Heart left ventricle (tissue), 16 donors: Measurements from ENCODE around the gene ETHE1. TPM values are rescaled to one million over a fixed set of nuclear protein-coding genes. Genes with fewer than 3 reads are reported as not detected.

ENCODE experiments used
- ATAC-seq, 4 donors: fragments of 200-7000 bp; cut with Tn5 transposase; one replicate each; pipeline ENCODE4 v1.9.1; 2020 to 2022; ENCODE audit warnings: moderate library complexity in 4 of 4, mild to moderate bottlenecking in 3 of 4, moderate number of reproducible peaks in 1 of 4
- DNase-seq, 5 donors: peaks; one replicate each; pipeline ENCODE4 v3.0.0-alpha.2; 2020
- H3K27ac ChIP-seq, 12 donors: fragments of 200-600 bp; sonication (generic) in 4 of 12; one replicate each; pipeline versions ENCODE4 v1.5.0 to v1.8.0; 2016 to 2022; ENCODE audit warnings: mild to moderate bottlenecking in 2 of 12
- H3K27me3 ChIP-seq, 9 donors: fragments of 200-600 bp; sonication (generic) in 2 of 9; one replicate each; pipeline versions ENCODE4 v1.5.1 to v1.8.0; 2016 to 2022; ENCODE audit warnings: mild to moderate bottlenecking in 3 of 9
- H3K36me3 ChIP-seq, 9 donors: fragments of 200-600 bp; sonication (generic) in 2 of 9; one replicate each; pipeline versions ENCODE4 v1.5.0 to v1.8.0; 2018 to 2022; ENCODE audit warnings: mild to moderate bottlenecking in 2 of 9
- H3K4me1 ChIP-seq, 12 donors: fragments of 200-600 bp; sonication (generic) in 4 of 12; one replicate each; pipeline versions ENCODE4 v1.5.0 to v1.8.0; 2016 to 2022; ENCODE audit warnings: mild to moderate bottlenecking in 3 of 12
- H3K4me3 ChIP-seq, 12 donors: fragments of 200-600 bp; sonication (generic) in 4 of 12; one replicate each; pipeline versions ENCODE4 v1.5.0 to v1.8.0; 2017 to 2022; ENCODE audit warnings: mild to moderate bottlenecking in 9 of 12, moderate library complexity in 4 of 12
- H3K9me3 ChIP-seq, 12 donors: fragments of 200-600 bp; sonication (generic) in 4 of 12; one replicate each; pipeline versions ENCODE4 v1.5.0 to v1.8.0; 2016 to 2022; ENCODE audit warnings: mild to moderate bottlenecking in 1 of 12
- POLR2A ChIP-seq, 2 donors: fragments of 450-650 bp; IDR thresholded peaks; one replicate each; pipeline ENCODE4 v1.6.1; 2017; ENCODE audit warnings: antibody characterized with exemption in 2 of 2, mild to moderate bottlenecking in 2 of 2, moderate library complexity in 2 of 2
- WGBS, 4 donors: extraction: QIAGEN DNeasy Blood & Tissue Kit in 2 of 4; methylation state at CpG; one replicate each; pipeline versions ENCODE4 v1.1.5 to v1.1.7; 2013 to 2018; 5-methylcytosine and 5-hydroxymethylcytosine counted together
- intact Hi-C, 10 donors: fragments of 100-400 bp; cut with DNase I; formaldehyde crosslinking; loops; one replicate each; pipeline versions ENCODE4 v1.11.1 to v1.14.2; 2022
- polyA plus RNA-seq, 2 donors: library from polyadenylated mRNA; stranded (reverse); fragments of 200-250 nt; gene quantifications; one replicate each; pipeline ENCODE4 v1.2.3, GENCODE V29; 2013
- total RNA-seq, 9 donors: library from RNA; depleted of rRNA in 2 of 9; stranded (reverse); fragments of >200 nt in 2 of 9; fragmentation: NEBNext Ultra II Directional in 3 of 9; extraction: Animal tissue kit (Norgen Biotek cat#: 25700) in 3 of 9; gene quantifications; one replicate each; pipeline versions ENCODE4 v1.1.0 to v1.2.4, GENCODE V29; 2016 to 2023
- TF ChIP-seq, protein P1 (sequence below), 12 donors: fragments of 200-600 bp; sonication (generic) in 4 of 12; IDR thresholded peaks; one replicate each; pipeline versions ENCODE4 v1.5.0 to v1.8.0; 2018 to 2022; ENCODE audit warnings: antibody characterized with exemption in 12 of 12, mild to moderate bottlenecking in 5 of 12
- donor health status: ischemic (EF 13 %, LVEDD 7.1; RV severe dilation, severe dysfunction).
- donor health status: healthy with polysubstance abuse.
- donor health status: DM: no; HTN: yes; CAD: no.
- donor health status: DM: no; HTN: no; CAD: no.
- donor health status: ischemic (EF 25% LVEDD 6.9; RV normal size, moderate dysfunction).
- donor health status: ischemic (EF 25% LVEDD 5.7; RV mildly dilated, moderate dysfunction).
- donor health status: healthy.
- donor health status: DM: yes; HTN: yes; CAD: no.
- donor health status: ischemic (EF 35%, LVEDD 5.7; RV mildly dilated, moderate dysfunction).
- donor health status: nonischemic (EF 11% LVEDD 7.7; RV severe dilation, severe dysfunction).
- donor health status: DM: yes; HTN: yes; CAD: no.
- donor health status: PGD.
- donor health status: ischemic (EF 29% LVEDD 5.4; RV normal size, mild dysfunction).
- donor health status: nonischemic (EF 23%, LVEDD 6.1; RV moderate dilation, normal function).

Gene ETHE1
- total and polyA plus RNA-seq, 11 donors = 6.0 to 27.6 (median 14.2) TPM

DNA sequence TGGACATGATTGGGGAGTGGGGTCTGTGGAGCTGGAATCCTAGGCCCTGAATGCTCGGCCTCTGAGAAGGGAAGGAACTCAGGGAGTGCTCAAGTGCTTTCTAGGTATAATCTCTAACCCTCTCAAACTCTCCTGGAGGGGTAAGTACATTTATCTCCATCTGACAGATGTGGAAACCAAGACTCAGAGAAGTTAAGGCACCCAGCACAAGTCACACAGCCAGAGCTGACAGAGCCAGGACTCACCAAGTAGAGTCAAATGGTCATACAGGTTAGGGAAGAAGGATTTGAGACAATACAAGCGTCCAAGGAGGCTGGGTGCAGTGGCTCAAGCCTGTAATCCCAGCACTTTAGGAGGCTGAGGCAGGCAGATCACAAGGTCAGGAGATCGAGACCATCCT, 48.7 kb downstream of the ETHE1 start:
- Histone ChIP-seq H3K27me3 (no peaks in the 10 kb centered on the region), H3K4me3 (no peak overlapping the region), H3K36me3 (peaks cover 0 to 9% (median 0%) of the 10 kb centered on the region in 9 donors), H3K27ac (no peak overlapping the region), H3K4me1 (peaks cover 0 to 19% (median 11%) of the 10 kb centered on the region in 12 donors), H3K9me3 (no peaks in the 10 kb centered on the region)
- 87 to 97% (median 93%) methylated on average over 3 of the region's 3 CpGs for WGBS, 4 donors
- intact Hi-C loops = no loop called here
- no peak for TF ChIP-seq POLR2A (IDR thresholded peaks at IDR 0.05)
- TF ChIP-seq, protein P1, sequence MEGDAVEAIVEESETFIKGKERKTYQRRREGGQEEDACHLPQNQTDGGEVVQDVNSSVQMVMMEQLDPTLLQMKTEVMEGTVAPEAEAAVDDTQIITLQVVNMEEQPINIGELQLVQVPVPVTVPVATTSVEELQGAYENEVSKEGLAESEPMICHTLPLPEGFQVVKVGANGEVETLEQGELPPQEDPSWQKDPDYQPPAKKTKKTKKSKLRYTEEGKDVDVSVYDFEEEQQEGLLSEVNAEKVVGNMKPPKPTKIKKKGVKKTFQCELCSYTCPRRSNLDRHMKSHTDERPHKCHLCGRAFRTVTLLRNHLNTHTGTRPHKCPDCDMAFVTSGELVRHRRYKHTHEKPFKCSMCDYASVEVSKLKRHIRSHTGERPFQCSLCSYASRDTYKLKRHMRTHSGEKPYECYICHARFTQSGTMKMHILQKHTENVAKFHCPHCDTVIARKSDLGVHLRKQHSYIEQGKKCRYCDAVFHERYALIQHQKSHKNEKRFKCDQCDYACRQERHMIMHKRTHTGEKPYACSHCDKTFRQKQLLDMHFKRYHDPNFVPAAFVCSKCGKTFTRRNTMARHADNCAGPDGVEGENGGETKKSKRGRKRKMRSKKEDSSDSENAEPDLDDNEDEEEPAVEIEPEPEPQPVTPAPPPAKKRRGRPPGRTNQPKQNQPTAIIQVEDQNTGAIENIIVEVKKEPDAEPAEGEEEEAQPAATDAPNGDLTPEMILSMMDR (IDR thresholded peaks at IDR 0.05) = no peak
- ATAC-seq (no peak), DNase-seq (no peak)

DNA sequence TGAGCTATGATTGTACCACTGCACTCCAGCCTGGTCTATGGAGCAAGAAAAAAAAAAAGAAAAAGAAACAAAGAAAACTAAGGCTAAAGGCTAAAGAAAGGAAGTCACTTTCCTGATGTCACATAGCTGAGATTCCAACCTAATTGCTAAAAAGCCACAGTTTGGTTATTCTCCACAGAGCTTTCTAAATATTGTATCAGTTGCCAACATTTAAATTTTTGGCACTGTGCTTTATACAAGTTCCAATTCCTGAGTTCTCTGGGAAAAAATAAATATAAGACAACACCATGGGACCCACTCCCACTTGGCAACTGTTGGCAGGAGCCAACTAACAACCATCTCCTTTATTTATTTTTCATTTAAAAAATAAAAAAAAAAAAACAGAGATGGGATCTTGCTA, 50.4 kb downstream of the ETHE1 start:
- ATAC-seq (no peak), DNase-seq (no peak)
- intact Hi-C loops = no loop called here
- Histone ChIP-seq H3K9me3 (no peaks in the 10 kb centered on the region), H3K27ac (peak overlapping the region in 3 of 12 donors; percentile 38 to 86 (median 61)), H3K27me3 (no peaks in the 10 kb centered on the region), H3K4me3 (no peak overlapping the region), H3K4me1 (peaks cover 0 to 19% (median 11%) of the 10 kb centered on the region in 12 donors), H3K36me3 (peaks cover 0 to 9% (median 0%) of the 10 kb centered on the region in 9 donors)
- TF ChIP-seq, protein P1 (IDR thresholded peaks at IDR 0.05) = no peak

DNA sequence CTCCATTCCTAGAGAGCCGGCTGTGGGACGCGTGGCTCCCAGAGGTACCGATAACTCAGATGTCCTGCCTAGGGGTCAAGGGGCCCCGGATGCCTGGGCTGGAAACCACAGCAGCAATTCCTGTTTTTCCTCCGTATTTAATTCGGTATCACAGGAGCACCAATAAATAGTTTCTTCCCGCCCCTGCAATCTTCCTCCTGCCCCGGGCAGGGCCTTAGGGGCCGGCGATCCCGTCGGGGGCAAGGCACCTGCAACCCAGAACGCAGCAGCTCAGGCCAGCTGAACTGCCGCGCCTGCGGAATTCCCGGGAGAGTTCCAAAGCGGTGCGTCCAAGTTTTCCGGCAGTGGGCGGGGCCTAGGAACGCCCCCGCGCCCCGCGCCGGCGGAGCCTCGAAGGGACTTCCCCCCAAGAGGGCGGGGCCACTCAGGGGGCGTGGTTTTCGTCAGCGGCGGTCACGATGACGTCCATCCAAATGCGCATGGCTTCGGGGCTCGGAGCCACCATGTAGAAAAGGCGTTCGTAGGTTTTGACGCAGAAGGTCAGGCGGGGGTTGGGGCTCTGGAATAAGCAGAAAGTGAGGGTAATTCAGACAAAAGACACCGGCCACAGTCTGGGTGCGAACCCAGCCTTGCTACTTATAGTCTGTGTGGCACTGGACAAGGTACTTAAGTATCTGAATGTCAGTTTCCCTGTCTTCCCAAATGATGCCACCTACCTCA, 51.9 kb downstream of the ETHE1 start:
- peak; percentile 95 to 97 (median 96) for DNase-seq
- H3K9me3 ChIP-seq = no peaks in the 10 kb centered on the region
- ATAC-seq = peak; percentile 95 to 98 (median 96)
- H3K27ac ChIP-seq = peak overlapping the region in 11 of 12 donors; percentile 52 to 89 (median 77)
- peaks cover 0 to 19% (median 11%) of the 10 kb centered on the region in 12 donors for H3K4me1 ChIP-seq
- peaks cover 0 to 9% (median 0%) of the 10 kb centered on the region in 9 donors for H3K36me3 ChIP-seq
- no peaks in the 10 kb centered on the region for H3K27me3 ChIP-seq
- TF ChIP-seq, protein P1 (IDR thresholded peaks at IDR 0.05) = no peak
- peak in 1 of 2 donors; percentile 59 for TF ChIP-seq POLR2A (IDR thresholded peaks at IDR 0.05)
- intact Hi-C loops = loop anchor here in 1 of 10 donors (1.0 kb wide), 1 partner anchor 12 kb away; no protein-coding TSS in a partner anchor
- 2 to 3% (median 3%) methylated on average over 20 to 46 of the region's 46 CpGs for WGBS, 4 donors
- peak overlapping the region in 10 of 12 donors; percentile 31 to 58 (median 50) for H3K4me3 ChIP-seq

DNA sequence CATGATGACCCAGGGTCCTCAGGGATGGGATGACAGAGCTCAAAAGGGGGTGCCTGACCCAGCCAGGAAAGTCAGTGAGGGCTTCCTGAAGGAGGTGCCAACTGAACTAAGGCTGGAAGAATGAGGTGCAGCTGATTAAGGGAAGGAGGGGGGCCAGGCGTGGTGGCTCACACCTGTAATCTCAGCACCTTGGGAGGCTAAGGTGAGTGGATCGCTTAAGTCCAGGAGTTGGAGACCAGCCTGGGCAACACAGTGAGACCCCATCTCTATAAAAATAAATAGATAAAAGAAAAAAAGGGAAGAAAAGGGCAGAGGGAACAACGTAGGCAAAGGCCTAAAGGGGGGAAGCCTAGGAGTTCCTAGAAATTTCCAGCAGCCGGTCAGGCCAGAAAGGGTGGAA, 52.5 kb downstream of the ETHE1 start:
- TF ChIP-seq, protein P1 (IDR thresholded peaks at IDR 0.05) = no peak
- TF ChIP-seq POLR2A (IDR thresholded peaks at IDR 0.05) = no peak
- Histone ChIP-seq H3K4me3 (peak overlapping the region in 9 of 12 donors; percentile 39 to 58 (median 50)), H3K9me3 (no peaks in the 10 kb centered on the region), H3K4me1 (peaks cover 0 to 19% (median 11%) of the 10 kb centered on the region in 12 donors), H3K36me3 (peaks cover 0 to 9% (median 0%) of the 10 kb centered on the region in 9 donors), H3K27ac (peak overlapping the region in 11 of 12 donors; percentile 52 to 89 (median 77)), H3K27me3 (no peaks in the 10 kb centered on the region)
- no peak for ATAC-seq
- intact Hi-C loops = no loop called here
- 71 to 81% (median 72%) methylated on average over 4 of the region's 4 CpGs for WGBS, 4 donors
- no peak for DNase-seq
